H1 (cell line): ENCODE data around the gene CNGB1. TPM values are rescaled to one million over a fixed set of nuclear protein-coding genes. Genes with fewer than 3 reads are reported as not detected.

Experiments used
- CTCF ChIA-PET: fragments of 300-600 bp; sonication (Branson Sonifier 250); formaldehyde crosslinking; loops from one replicate; lab custom pipeline; 2021; ENCODE audit not compliant: partially characterized antibody; lab: Charles Lee
- POLR2A ChIA-PET: fragments of 300-600 bp; sonication (Branson Sonifier 250); formaldehyde crosslinking; loops from one replicate; lab custom pipeline; 2021; ENCODE audit warnings: inconsistent platforms; ENCODE audit not compliant: partially characterized antibody; lab: Charles Lee
- DNase-seq, 2 experiments: peaks; one replicate each; pipeline versions ENCODE4 v3.0.0 to v3.0.0-alpha.2; 2010 to 2022; ENCODE audit warnings: low spot score in 2 of 2, low read depth in 1 of 2, mixed read lengths in 1 of 2
- FAIRE-seq: peaks from 2 replicates; lab custom pipeline; 2011; peaks lifted over from hg19 to GRCh38; lab: Jason Lieb, UNC
- H2AFZ ChIP-seq: 2 replicates; pipeline ENCODE4 v1.8.1; 2012; ENCODE audit warnings: low read length, inconsistent platforms
- H2AK5ac ChIP-seq: 2 replicates; pipeline ENCODE4 v1.6.1; 2013; ENCODE audit warnings: low read depth, low read length
- H2BK120ac ChIP-seq: replicated peaks from 2 replicates; pipeline ENCODE3; 2013; ENCODE audit warnings: low read depth, low read length, inconsistent platforms
- H2BK12ac ChIP-seq: 2 replicates; pipeline ENCODE4 v1.6.1; 2013; ENCODE audit warnings: low read depth, low read length
- H2BK15ac ChIP-seq: 2 replicates; pipeline ENCODE4 v1.6.1; 2013; ENCODE audit warnings: low read length
- H2BK20ac ChIP-seq: 2 replicates; pipeline ENCODE4 v1.6.1; 2013; ENCODE audit warnings: low read length
- H2BK5ac ChIP-seq: 2 replicates; pipeline ENCODE4 v1.6.1; 2013; ENCODE audit warnings: low read depth, low read length
- H3K14ac ChIP-seq: 2 replicates; pipeline ENCODE4 v1.6.1; 2013; ENCODE audit warnings: inconsistent platforms; ENCODE audit not compliant: insufficient read length
- H3K18ac ChIP-seq: 2 replicates; pipeline ENCODE4 v1.6.1; 2013; ENCODE audit warnings: low read length; ENCODE audit errors: extremely low read depth
- H3K23ac ChIP-seq: 2 replicates; pipeline ENCODE4 v1.6.1; 2013; ENCODE audit warnings: inconsistent platforms; ENCODE audit not compliant: insufficient read length
- H3K23me2 ChIP-seq: 2 replicates; pipeline ENCODE4 v1.6.1; 2013; ENCODE audit warnings: low read depth, low read length
- H3K27ac ChIP-seq: 2 replicates; pipeline ENCODE4 v1.6.1; 2011; ENCODE audit warnings: low read depth, low read length, inconsistent platforms
- H3K27me3 ChIP-seq, 4 experiments: replicated peaks in 1 of 4; 1 replicate in 1 of 4; 2 replicates in 3 of 4; pipeline versions ENCODE4 v1.6.1 to v1.8.1; 2011 to 2013; ENCODE audit warnings: low read length in 3 of 4, mild to moderate bottlenecking in 3 of 4, inconsistent platforms in 2 of 4, mixed read lengths in 2 of 4, moderate library complexity in 1 of 4; ENCODE audit not compliant: control insufficient read depth in 3 of 4, insufficient read depth in 3 of 4; ENCODE audit errors: extremely low read depth in 1 of 4
- H3K36me3 ChIP-seq, 4 experiments: 2 replicates each; pipeline versions ENCODE4 v1.6.1 to v1.8.1; 2011 to 2013; ENCODE audit warnings: mild to moderate bottlenecking in 4 of 4, low read length in 3 of 4, moderate library complexity in 2 of 4, control low read depth in 1 of 4, inconsistent platforms in 1 of 4; ENCODE audit not compliant: insufficient read depth in 4 of 4, control insufficient read depth in 2 of 4
- H3K4ac ChIP-seq: replicated peaks from 2 replicates; pipeline ENCODE3; 2013; ENCODE audit warnings: low read length, low read depth, mixed read lengths, inconsistent platforms; ENCODE audit not compliant: insufficient read length
- H3K4me1 ChIP-seq, 4 experiments: replicated peaks in 1 of 4; 1 replicate in 1 of 4; 2 replicates in 3 of 4; pipeline versions ENCODE4 v1.6.1 to v1.8.1; 2011 to 2013; ENCODE audit warnings: low read length in 3 of 4, inconsistent platforms in 2 of 4, mixed read lengths in 1 of 4; ENCODE audit not compliant: insufficient read depth in 4 of 4, control insufficient read depth in 3 of 4
- H3K4me2 ChIP-seq, 2 experiments: 2 replicates each; pipeline versions ENCODE4 v1.6.1 to v1.8.1; 2011 to 2013; ENCODE audit warnings: low read depth in 2 of 2, low read length in 2 of 2, control low read depth in 1 of 2, inconsistent platforms in 1 of 2, mild to moderate bottlenecking in 1 of 2; ENCODE audit not compliant: insufficient read depth in 1 of 2
- H3K4me3 ChIP-seq, 4 experiments: fragments of 200-600, 300-600 bp in 1 of 4; sonication (generic), shearing (Covaris generic), sonication (Bioruptor Twin) in 1 of 4; 2 replicates each; pipeline versions ENCODE4 v1.5.1 to v1.8.1; 2011 to 2016; ENCODE audit warnings: low read length in 4 of 4, low read depth in 3 of 4, control low read depth in 2 of 4, inconsistent platforms in 2 of 4, mild to moderate bottlenecking in 2 of 4, mixed read lengths in 1 of 4, moderate library complexity in 1 of 4; ENCODE audit not compliant: insufficient read depth in 2 of 4; ENCODE audit errors: extremely low read depth in 1 of 4
- H3K56ac ChIP-seq: replicated peaks from 2 replicates; pipeline ENCODE3; 2013; ENCODE audit warnings: low read depth, mild to moderate bottlenecking, mixed read lengths, low read length, inconsistent platforms; ENCODE audit not compliant: insufficient read length
- H3K79me1 ChIP-seq: 2 replicates; pipeline ENCODE4 v1.6.1; 2013; ENCODE audit warnings: low read depth, low read length, control low read depth
- H3K79me2 ChIP-seq, 2 experiments: 2 replicates each; pipeline versions ENCODE4 v1.6.1 to v1.8.1; 2012 to 2013; ENCODE audit warnings: low read length in 2 of 2, mild to moderate bottlenecking in 2 of 2, inconsistent platforms in 1 of 2; ENCODE audit not compliant: insufficient read depth in 2 of 2, control insufficient read depth in 1 of 2
- H3K9ac ChIP-seq, 4 experiments: replicated peaks in 1 of 4; 1 replicate in 1 of 4; 2 replicates in 3 of 4; pipeline versions ENCODE4 v1.6.1 to v1.8.1; 2011 to 2013; ENCODE audit warnings: low read depth in 3 of 4, low read length in 3 of 4, control low read depth in 2 of 4, mild to moderate bottlenecking in 2 of 4, moderate library complexity in 2 of 4, inconsistent platforms in 1 of 4; ENCODE audit errors: extremely low read depth in 1 of 4
- H3K9me3 ChIP-seq, 2 experiments: 2 replicates each; pipeline versions ENCODE4 v1.6.1 to v1.8.1; 2012 to 2013; ENCODE audit warnings: mild to moderate bottlenecking in 2 of 2, moderate library complexity in 2 of 2, control low read depth in 1 of 2, inconsistent platforms in 1 of 2, low read depth in 1 of 2, low read length in 1 of 2, mixed read lengths in 1 of 2; ENCODE audit not compliant: insufficient read depth in 2 of 2
- H4K20me1 ChIP-seq, 2 experiments: replicated peaks in 1 of 2; 2 replicates each; pipeline versions ENCODE3 to v1.8.1; 2011 to 2013; ENCODE audit warnings: inconsistent platforms in 2 of 2, low read length in 2 of 2, mild to moderate bottlenecking in 1 of 2; ENCODE audit not compliant: insufficient read depth in 2 of 2, control insufficient read depth in 1 of 2
- H4K5ac ChIP-seq: 2 replicates; pipeline ENCODE4 v1.6.1; 2013; ENCODE audit warnings: low read length, low read depth, mixed read lengths, inconsistent platforms; ENCODE audit not compliant: insufficient read length
- H4K8ac ChIP-seq: 2 replicates; pipeline ENCODE4 v1.8.0; 2013; ENCODE audit warnings: mild to moderate bottlenecking, moderate library complexity, low read length, inconsistent platforms; ENCODE audit not compliant: insufficient read depth; ENCODE audit errors: extremely low read depth
- H4K91ac ChIP-seq: replicated peaks from 2 replicates; pipeline ENCODE3; 2013; ENCODE audit warnings: low read length, mixed read lengths, inconsistent platforms; ENCODE audit not compliant: insufficient read length
- ATF2 ChIP-seq: IDR thresholded peaks from 2 replicates; pipeline ENCODE4 v1.6.1; 2012; ENCODE audit warnings: low read length, inconsistent platforms
- BACH1 ChIP-seq: IDR thresholded peaks from 2 replicates; pipeline ENCODE4 v1.6.1; 2012; ENCODE audit warnings: low read length, improper control_type of control experiment
- BCL11A ChIP-seq, 2 experiments: IDR thresholded peaks; one replicate each; pipeline ENCODE4 v1.6.1; 2011; ENCODE audit warnings: low read depth in 2 of 2, low read length in 2 of 2, mild to moderate bottlenecking in 2 of 2
- BRCA1 ChIP-seq: IDR thresholded peaks from 2 replicates; pipeline ENCODE4 v1.6.1; 2012; ENCODE audit warnings: low read depth, low read length, improper control_type of control experiment
- CEBPB ChIP-seq: IDR thresholded peaks from 2 replicates; pipeline ENCODE4 v1.6.1; 2012; ENCODE audit warnings: low read depth, low read length
- CTCF ChIP-seq, 3 experiments: IDR thresholded peaks; 1 replicate in 2 of 3; 2 replicates in 1 of 3; pipeline versions ENCODE4 v1.5.1 to v1.6.1; 2011; ENCODE audit warnings: low read length in 3 of 3, mild to moderate bottlenecking in 3 of 3, inconsistent platforms in 2 of 3, low read depth in 1 of 3, moderate library complexity in 1 of 3; ENCODE audit not compliant: insufficient read depth in 1 of 3; ENCODE audit errors: control extremely low read depth in 1 of 3
- GABPA ChIP-seq: IDR thresholded peaks from 2 replicates; pipeline ENCODE4 v1.6.1; 2011; ENCODE audit warnings: mild to moderate bottlenecking, low read length, moderate library complexity, borderline replicate concordance; ENCODE audit not compliant: insufficient read depth
- SIX5 ChIP-seq: IDR thresholded peaks from 2 replicates; pipeline ENCODE4 v1.6.1; 2011; ENCODE audit warnings: mild to moderate bottlenecking, low read depth, low read length
- SP1 ChIP-seq: IDR thresholded peaks from 2 replicates; pipeline ENCODE4 v1.6.1; 2011; ENCODE audit warnings: low read depth, low read length
- SP4 ChIP-seq: IDR thresholded peaks from 2 replicates; pipeline ENCODE4 v1.6.1; 2012; ENCODE audit warnings: low read length, inconsistent platforms
- TBP ChIP-seq: IDR thresholded peaks from 2 replicates; pipeline ENCODE4 v1.6.1; 2011; ENCODE audit warnings: low read depth, low read length, improper control_type of control experiment
- TCF12 ChIP-seq: IDR thresholded peaks from 2 replicates; pipeline ENCODE4 v1.6.1; 2011; ENCODE audit warnings: low read depth, mild to moderate bottlenecking, low read length
- YY1 ChIP-seq: IDR thresholded peaks from 2 replicates; pipeline ENCODE4 v1.6.1; 2011; ENCODE audit warnings: low read depth, mild to moderate bottlenecking, low read length
- polyA plus RNA-seq, 7 experiments: library from polyadenylated mRNA; depleted of rRNA in 3 of 7; stranded (reverse) in 5 of 7; unstranded in 2 of 7; fragments of >200 nt in 5 of 7; fragments of 200-250 nt in 2 of 7; gene quantifications; 1 replicate in 5 of 7; 2 replicates in 1 of 7; 4 replicates in 1 of 7; pipeline versions ENCODE4 v1.2.1 to v1.2.3, GENCODE V29; 2011 to 2013; ENCODE audit warnings: missing spikeins in 2 of 7, mixed read lengths in 2 of 7
- total RNA-seq: library from RNA; stranded (reverse); fragmentation: NEBNext Ultra II Directional; extraction: Animal tissue kit (Norgen Biotek cat#: 25700); gene quantifications from 2 replicates; pipeline ENCODE4 v1.2.1, GENCODE V29; 2021

Gene CNGB1
- total and polyA plus RNA-seq, 2 of the 8 experiments (the other 6 are each of a cell fraction or from before 2014, with no cell fraction given) = not detected

GRCh38 chr16:57967916-57968315 is 3.0 kb downstream of the CNGB1 start:
- no peaks in the 10 kb centered on the region for H3K27me3 ChIP-seq
- H3K9me3 ChIP-seq = no peaks in the 10 kb centered on the region
- no peak overlapping the region for H3K4me2 ChIP-seq
- no peak overlapping the region for H4K8ac ChIP-seq
- H2AFZ ChIP-seq = no peak overlapping the region
- no peak overlapping the region for H3K4me3 ChIP-seq
- H2BK120ac ChIP-seq = no peak overlapping the region
- no peak overlapping the region for H2BK20ac ChIP-seq
- H3K56ac ChIP-seq = no peak overlapping the region
- no peak overlapping the region for H2BK5ac ChIP-seq
- H2AK5ac ChIP-seq = no peak overlapping the region
- CTCF ChIA-PET = interaction anchor here (1.1 to 1.5 kb wide), 6 partner anchors 12 to 69 kb away, joined by 3 read pairs; no protein-coding TSS in a partner anchor
- no peak overlapping the region for H2BK15ac ChIP-seq
- no peak overlapping the region for H4K5ac ChIP-seq
- H3K79me1 ChIP-seq = no peaks in the 10 kb centered on the region
- no peaks in the 10 kb centered on the region for H3K4me1 ChIP-seq
- H4K20me1 ChIP-seq = no peaks in the 10 kb centered on the region
- H3K9ac ChIP-seq = no peak overlapping the region
- no peak overlapping the region for H3K14ac ChIP-seq
- POLR2A ChIA-PET = no interaction called here
- no peak overlapping the region for H3K4ac ChIP-seq
- DNase-seq = no peak
- no peaks in the 10 kb centered on the region for H3K36me3 ChIP-seq
- H3K23me2 ChIP-seq = no peaks in the 10 kb centered on the region
- H4K91ac ChIP-seq = no peak overlapping the region
- no peak overlapping the region for H3K18ac ChIP-seq
- H3K27ac ChIP-seq = no peak overlapping the region
- no peak overlapping the region for H2BK12ac ChIP-seq
- FAIRE-seq = no peak
- no peaks in the 10 kb centered on the region for H3K79me2 ChIP-seq
- no peak overlapping the region for H3K23ac ChIP-seq
- TF ChIP-seq CTCF (IDR thresholded peaks at IDR 0.05; ENCODE audit: control extremely low read depth in 1 of 3, insufficient read depth in 1 of 3, low read depth in 1 of 3, low read length in 3 of 3) (no peak), BRCA1 (no peak), GABPA (no peak), SP4 (no peak), TCF12 (no peak), TBP (no peak), SP1 (no peak), YY1 (no peak), SIX5 (no peak), CEBPB (no peak), BACH1 (no peak), ATF2 (no peak), BCL11A (IDR thresholded peaks at IDR 0.05; ENCODE audit: low read depth in 2 of 2, low read length in 2 of 2) (no peak)
